ENCODE results near the gene KRT86.

GRCh38 chr12:52321418-52321817 lies 47.0 kb downstream of the KRT86 start:
- no peak for TF ChIP-seq CTCF (IDR thresholded peaks at IDR 0.05)
- no peak for TF ChIP-seq POLR2A (IDR thresholded peaks at IDR 0.05)
- no peak for TF ChIP-seq POLR2AphosphoS5 (IDR thresholded peaks at IDR 0.05)
- no peak for TF ChIP-seq EP300 (IDR thresholded peaks at IDR 0.05)

Data from gastroesophageal sphincter (tissue), 3 donors.